OCI-LY7 (cell line): ENCODE results near the gene PRRG2. TPM values are rescaled to one million over a fixed set of nuclear protein-coding genes. Genes with fewer than 3 reads are reported as not detected.

Source experiments
- BruUV-seq: library from RNA; stranded (reverse); fragments of 400-500 nt; replicated peaks from 2 replicates; lab custom pipeline; 2021; lab: Mats Ljungman, UMichigan
- CTCF ChIA-PET: fragments of 300-600 bp; sonication (Branson Sonifier 250); formaldehyde crosslinking; loops from one replicate; lab custom pipeline; 2022; ENCODE audit warnings: antibody characterized with exemption; ENCODE audit not compliant: unreplicated experiment; lab: Charles Lee
- POLR2A ChIA-PET: fragments of 300-600 bp; sonication (Branson Sonifier 250); formaldehyde crosslinking; loops from one replicate; lab custom pipeline; 2022; ENCODE audit warnings: antibody characterized with exemption; lab: Charles Lee
- DNase-seq: peaks from one replicate; pipeline ENCODE4 v3.0.0-alpha.2; 2015; ENCODE audit warnings: low spot score
- H2AFZ ChIP-seq: fragments of 200-600 bp; sonication (generic), shearing (Covaris generic); 2 replicates; pipeline ENCODE4 v1.6.1; 2014; ENCODE audit warnings: mild to moderate bottlenecking, antibody characterized with exemption, low read length, moderate library complexity
- H3K27ac ChIP-seq: fragments of 200-600 bp; sonication (generic); 2 replicates; pipeline ENCODE4 v1.5.1; 2014; ENCODE audit warnings: mixed run types, low read depth, mild to moderate bottlenecking, moderate library complexity, low read length, inconsistent platforms; ENCODE audit not compliant: poor library complexity, severe bottlenecking
- H3K36me3 ChIP-seq: fragments of 200-600 bp; sonication (generic); 2 replicates; pipeline ENCODE4 v1.6.1; 2014; ENCODE audit warnings: mild to moderate bottlenecking, antibody characterized with exemption, low read length, moderate library complexity, mixed read lengths; ENCODE audit not compliant: insufficient read depth
- H3K4me1 ChIP-seq: fragments of 200-600 bp; sonication (generic); 2 replicates; pipeline ENCODE4 v1.5.1; 2014; ENCODE audit warnings: mild to moderate bottlenecking, low read length; ENCODE audit not compliant: insufficient read depth, poor library complexity, severe bottlenecking
- H3K4me2 ChIP-seq: fragments of 200-600 bp; sonication (generic); 2 replicates; pipeline ENCODE4 v1.6.1; 2014; ENCODE audit warnings: mild to moderate bottlenecking, low read length
- H3K4me3 ChIP-seq: fragments of 200-600 bp; sonication (generic); 2 replicates; pipeline ENCODE4 v1.5.1; 2014; ENCODE audit warnings: mild to moderate bottlenecking, low read depth, low read length; ENCODE audit not compliant: poor library complexity, severe bottlenecking
- H3K79me2 ChIP-seq: fragments of 200-600 bp; sonication (generic); 2 replicates; pipeline ENCODE4 v1.6.1; 2016; ENCODE audit warnings: low read depth, mild to moderate bottlenecking, low read length, moderate library complexity, mixed read lengths; ENCODE audit not compliant: insufficient read depth
- H3K9me2 ChIP-seq: fragments of 200-600 bp; sonication (generic); 2 replicates; pipeline ENCODE4 v1.6.1; 2016; ENCODE audit warnings: mild to moderate bottlenecking, low read length, mixed read lengths; ENCODE audit not compliant: insufficient read depth
- H3K9me3 ChIP-seq: fragments of 200-600 bp; sonication (generic); 2 replicates; pipeline ENCODE4 v1.6.1; 2014; ENCODE audit warnings: mild to moderate bottlenecking, mixed run types, low read length, mixed read lengths
- H4K20me1 ChIP-seq: fragments of 200-600 bp; sonication (generic); 2 replicates; pipeline ENCODE4 v1.6.1; 2014; ENCODE audit warnings: mild to moderate bottlenecking, antibody characterized with exemption, low read length, moderate library complexity, mixed read lengths; ENCODE audit not compliant: insufficient read depth
- CTCF ChIP-seq: fragments of 200-600 bp; sonication (generic); conservative IDR thresholded peaks from 2 replicates; pipeline ENCODE4 v1.5.1; 2014; ENCODE audit warnings: mild to moderate bottlenecking, antibody characterized with exemption, low read length, moderate library complexity, mixed read lengths
- EZH2phosphoT487 ChIP-seq: fragments of 200-600 bp; sonication (generic); IDR thresholded peaks from 2 replicates; pipeline ENCODE4 v1.6.1; 2018; ENCODE audit warnings: low read depth, borderline replicate concordance, mild to moderate bottlenecking, mixed run types, antibody characterized with exemption, low read length, moderate library complexity, mixed read lengths
- intact Hi-C: fragments of 100-400 bp; cut with micrococcal nuclease; formaldehyde crosslinking; loops from one replicate; pipeline ENCODE4 v1.10.0; 2022; ENCODE audit not compliant: unreplicated experiment
- total RNA-seq, 2 experiments: library from RNA; depleted of rRNA in 1 of 2; stranded (reverse); fragments of >200 nt in 1 of 2; shearing (Covaris generic) in 1 of 2; gene quantifications; 2 replicates each; pipeline ENCODE4 v1.2.3, GENCODE V29; 2014 to 2022

The PRRG2 gene
- total RNA-seq, 2 experiments from 2014 or later: 2.4 to 2.7 TPM

DNA sequence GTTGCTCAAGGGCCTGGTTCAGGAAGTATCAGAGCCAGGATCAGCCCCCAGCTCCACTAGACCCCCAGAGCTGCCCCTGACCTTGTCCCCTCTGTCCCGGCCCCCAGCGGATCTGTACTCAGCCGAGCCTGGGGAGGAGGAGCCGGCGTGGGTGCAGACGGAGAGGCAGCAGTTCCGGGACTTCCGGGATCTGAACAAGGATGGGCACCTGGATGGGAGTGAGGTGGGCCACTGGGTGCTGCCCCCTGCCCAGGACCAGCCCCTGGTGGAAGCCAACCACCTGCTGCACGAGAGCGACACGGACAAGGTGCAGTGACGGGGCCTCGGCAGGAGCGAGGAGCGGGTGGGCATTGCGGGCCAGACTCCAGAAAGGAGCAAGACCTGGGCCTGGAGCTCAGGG lies 38.7 kb upstream of the PRRG2 start:
- POLR2A ChIA-PET: no interaction called here
- H3K9me2 ChIP-seq: no peaks in the 10 kb centered on the region
- no peak overlapping the region for H3K4me3 ChIP-seq
- H2AFZ ChIP-seq: no peak overlapping the region
- H3K9me3 ChIP-seq: no peaks in the 10 kb centered on the region
- DNase-seq: no peak
- CTCF ChIA-PET: no interaction called here
- intact Hi-C loops: no loop called here
- BruUV-seq: no TSS peak
- H3K79me2 ChIP-seq: no peaks in the 10 kb centered on the region
- no peaks in the 10 kb centered on the region for H3K36me3 ChIP-seq
- H3K4me2 ChIP-seq: no peak overlapping the region
- H3K4me1 ChIP-seq: peaks cover 17% of the 10 kb centered on the region
- TF ChIP-seq CTCF: no peak
- TF ChIP-seq EZH2phosphoT487: no peak
- H3K27ac ChIP-seq: no peak overlapping the region
- no peaks in the 10 kb centered on the region for H4K20me1 ChIP-seq

DNA sequence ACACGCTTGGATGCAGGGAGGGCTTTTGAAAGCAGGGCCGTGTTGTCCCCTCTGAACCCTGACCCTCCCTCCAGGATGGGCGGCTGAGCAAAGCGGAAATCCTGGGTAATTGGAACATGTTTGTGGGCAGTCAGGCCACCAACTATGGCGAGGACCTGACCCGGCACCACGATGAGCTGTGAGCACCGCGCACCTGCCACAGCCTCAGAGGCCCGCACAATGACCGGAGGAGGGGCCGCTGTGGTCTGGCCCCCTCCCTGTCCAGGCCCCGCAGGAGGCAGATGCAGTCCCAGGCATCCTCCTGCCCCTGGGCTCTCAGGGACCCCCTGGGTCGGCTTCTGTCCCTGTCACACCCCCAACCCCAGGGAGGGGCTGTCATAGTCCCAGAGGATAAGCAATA lies 38.1 kb upstream of the PRRG2 start:
- Histone ChIP-seq H2AFZ (no peak overlapping the region), H3K4me2 (no peak overlapping the region), H3K36me3 (no peaks in the 10 kb centered on the region), H3K79me2 (no peaks in the 10 kb centered on the region), H3K4me3 (no peak overlapping the region), H3K9me3 (no peaks in the 10 kb centered on the region), H3K9me2 (no peaks in the 10 kb centered on the region), H3K27ac (no peak overlapping the region), H3K4me1 (peaks cover 12% of the 10 kb centered on the region), H4K20me1 (no peaks in the 10 kb centered on the region)
- TF ChIP-seq EZH2phosphoT487 (no peak), CTCF (no peak)
- CTCF ChIA-PET: no interaction called here
- BruUV-seq: no TSS peak
- intact Hi-C loops: no loop called here
- POLR2A ChIA-PET: no interaction called here
- DNase-seq: no peak

DNA sequence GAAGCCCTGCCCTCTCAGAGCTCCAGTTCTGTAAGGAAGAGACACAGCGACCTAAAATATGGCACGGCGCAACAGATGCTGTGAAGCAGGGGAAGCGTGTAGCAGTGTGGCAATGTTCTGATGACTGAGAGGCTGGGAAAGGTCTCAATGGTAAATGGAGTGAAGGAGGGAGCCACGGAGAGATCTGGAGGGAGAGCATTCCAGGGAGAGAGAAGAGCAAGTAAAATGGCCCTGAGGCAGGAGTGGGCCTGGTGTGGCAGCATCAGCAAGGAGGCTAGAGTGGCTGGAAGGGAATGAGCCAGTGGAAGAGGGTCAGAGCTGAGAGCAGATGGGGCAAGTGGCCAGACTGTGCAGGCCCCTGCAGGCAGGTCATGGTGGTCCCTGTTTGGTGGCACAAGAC lies 37.0 kb upstream of the PRRG2 start:
- H3K79me2 ChIP-seq: no peaks in the 10 kb centered on the region
- H3K36me3 ChIP-seq: no peaks in the 10 kb centered on the region
- DNase-seq: no peak
- H3K9me3 ChIP-seq: no peaks in the 10 kb centered on the region
- BruUV-seq: no TSS peak
- ChIA-PET CTCF (no interaction called here), POLR2A (no interaction called here)
- no peak overlapping the region for H3K4me3 ChIP-seq
- H4K20me1 ChIP-seq: no peaks in the 10 kb centered on the region
- no peak overlapping the region for H3K4me2 ChIP-seq
- H3K27ac ChIP-seq: no peak overlapping the region
- intact Hi-C loops: no loop called here
- no peak for TF ChIP-seq CTCF
- H3K4me1 ChIP-seq: peaks cover 5% of the 10 kb centered on the region
- H3K9me2 ChIP-seq: no peaks in the 10 kb centered on the region
- H2AFZ ChIP-seq: no peak overlapping the region
